Activated T-cell treated with anti-CD3 and anti-CD28 coated beads, Interleukin-2, amount 50 U/mL, for 1 hour (primary cell): ENCODE data around the gene PLA2G1B.

ENCODE experiments used
- DNase-seq: peaks from one replicate; pipeline ENCODE4 v3.0.0-alpha.2; 2020

The PLA2G1B gene

DNA sequence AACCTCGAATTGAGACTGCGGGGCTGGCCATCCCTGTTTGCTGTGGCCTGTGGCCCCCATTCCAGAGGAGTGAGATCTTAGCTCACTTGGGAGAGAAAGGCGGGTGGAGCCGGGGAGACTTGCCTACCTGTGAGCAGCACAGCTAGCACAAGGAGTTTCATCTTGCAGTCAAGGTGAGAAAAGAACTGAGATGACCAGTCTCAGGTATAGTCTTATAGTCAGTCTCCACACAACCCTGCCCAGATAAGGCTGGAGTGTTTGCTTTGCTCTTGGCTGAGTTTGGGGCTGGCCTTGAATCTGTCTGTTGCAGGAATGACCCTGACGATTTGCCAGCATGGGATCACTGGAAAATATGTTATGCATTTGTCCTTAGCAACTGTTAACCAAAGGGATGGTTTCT, at the start of gene PLA2G1B:
Gene PLA2G1B, minus strand, starts transcription at position 187 of the 400 bp plus-strand sequence. Its CDS starts 26 bp downstream, at position 161.
- no peak for DNase-seq

DNA sequence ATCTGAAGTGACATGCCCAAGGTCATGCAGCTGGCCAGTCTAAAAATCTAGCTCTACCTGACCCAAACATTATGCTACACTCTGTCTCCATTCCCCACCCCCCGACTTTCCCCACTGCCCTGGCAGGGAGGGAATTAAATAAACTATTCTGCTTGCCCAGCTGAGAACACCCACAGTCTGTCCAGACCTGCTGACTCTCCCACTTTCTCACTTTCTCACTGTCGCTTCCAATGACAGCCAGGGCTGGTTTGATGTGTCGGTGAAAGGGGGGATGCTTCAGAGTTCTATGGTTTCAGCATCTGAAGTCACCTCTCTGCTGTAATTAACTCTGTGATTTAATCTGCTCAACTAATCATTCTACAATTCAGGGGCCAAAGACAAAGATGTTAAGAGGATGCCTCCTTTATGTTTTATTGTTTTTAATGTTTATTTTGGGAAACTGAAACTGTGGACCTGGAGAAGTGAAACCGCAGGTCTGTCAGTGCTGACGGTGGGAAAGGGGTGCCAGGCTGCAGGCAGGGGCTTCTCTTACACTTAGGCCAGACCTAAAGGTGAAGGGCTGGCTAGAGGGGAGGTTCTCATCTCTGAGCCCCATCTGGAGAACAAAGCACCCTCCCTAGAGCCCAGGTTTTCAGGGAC, 49.5 kb upstream of the PLA2G1B start:
- no peak for DNase-seq

DNA sequence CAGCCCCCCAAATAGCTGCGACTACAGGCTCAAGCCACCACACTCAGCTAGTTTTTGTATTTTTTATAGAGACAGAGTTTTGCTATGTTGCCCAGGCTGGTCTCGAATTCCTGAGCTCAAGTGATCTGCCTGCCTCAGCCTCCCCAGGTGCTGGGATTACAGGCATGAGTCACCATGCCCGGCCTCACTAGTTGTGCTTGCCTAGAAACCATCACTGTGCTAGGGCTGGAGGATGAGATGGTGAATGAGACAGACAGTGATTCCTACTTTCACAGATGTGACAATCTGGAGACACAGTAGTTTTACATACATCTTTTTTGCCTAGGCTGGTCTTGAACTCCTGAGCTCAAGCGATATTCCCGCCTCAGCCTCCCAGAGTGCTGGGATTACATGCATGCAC, 48.8 kb upstream of the PLA2G1B start:
- DNase-seq, result no peak

DNA sequence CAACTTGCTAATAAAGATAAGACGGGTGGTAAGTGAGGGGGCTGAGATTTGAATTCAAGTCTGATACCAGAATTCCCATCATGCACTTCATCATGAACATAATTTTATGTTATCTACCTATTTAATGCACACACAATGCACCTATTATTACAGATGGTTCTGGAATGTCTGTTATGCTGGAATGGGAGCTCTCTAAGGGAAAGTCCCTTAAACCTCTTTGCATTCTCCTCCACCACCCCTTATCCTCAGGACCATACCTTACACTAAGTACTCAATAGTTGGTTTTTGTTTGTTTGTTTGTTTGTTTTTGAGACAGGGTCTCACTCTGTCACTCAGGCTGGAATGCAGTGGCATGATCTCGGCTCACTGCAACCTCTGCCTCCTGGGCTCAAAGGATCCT, 48.4 kb upstream of the PLA2G1B start:
- DNase-seq, result no peak

DNA sequence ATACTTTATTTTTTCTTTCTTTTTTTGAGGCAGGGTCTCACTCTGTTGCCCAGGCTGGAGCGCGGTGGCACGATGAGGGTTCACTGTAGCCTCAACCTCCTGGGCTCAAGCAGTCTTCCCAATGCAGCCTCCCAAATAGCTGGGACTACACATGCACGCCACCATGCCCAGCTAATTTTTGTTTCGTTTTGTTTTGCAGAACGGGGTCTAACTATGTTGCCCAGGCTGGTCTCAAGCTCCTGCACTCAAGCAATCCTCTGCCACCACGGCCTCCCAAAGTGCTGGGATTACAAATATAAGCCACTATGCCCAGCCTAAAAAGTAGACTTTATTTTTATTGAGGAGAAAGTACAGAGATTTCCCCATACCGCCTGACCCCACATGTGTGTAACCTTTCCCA, 46.1 kb upstream of the PLA2G1B start:
- no peak for DNase-seq

DNA sequence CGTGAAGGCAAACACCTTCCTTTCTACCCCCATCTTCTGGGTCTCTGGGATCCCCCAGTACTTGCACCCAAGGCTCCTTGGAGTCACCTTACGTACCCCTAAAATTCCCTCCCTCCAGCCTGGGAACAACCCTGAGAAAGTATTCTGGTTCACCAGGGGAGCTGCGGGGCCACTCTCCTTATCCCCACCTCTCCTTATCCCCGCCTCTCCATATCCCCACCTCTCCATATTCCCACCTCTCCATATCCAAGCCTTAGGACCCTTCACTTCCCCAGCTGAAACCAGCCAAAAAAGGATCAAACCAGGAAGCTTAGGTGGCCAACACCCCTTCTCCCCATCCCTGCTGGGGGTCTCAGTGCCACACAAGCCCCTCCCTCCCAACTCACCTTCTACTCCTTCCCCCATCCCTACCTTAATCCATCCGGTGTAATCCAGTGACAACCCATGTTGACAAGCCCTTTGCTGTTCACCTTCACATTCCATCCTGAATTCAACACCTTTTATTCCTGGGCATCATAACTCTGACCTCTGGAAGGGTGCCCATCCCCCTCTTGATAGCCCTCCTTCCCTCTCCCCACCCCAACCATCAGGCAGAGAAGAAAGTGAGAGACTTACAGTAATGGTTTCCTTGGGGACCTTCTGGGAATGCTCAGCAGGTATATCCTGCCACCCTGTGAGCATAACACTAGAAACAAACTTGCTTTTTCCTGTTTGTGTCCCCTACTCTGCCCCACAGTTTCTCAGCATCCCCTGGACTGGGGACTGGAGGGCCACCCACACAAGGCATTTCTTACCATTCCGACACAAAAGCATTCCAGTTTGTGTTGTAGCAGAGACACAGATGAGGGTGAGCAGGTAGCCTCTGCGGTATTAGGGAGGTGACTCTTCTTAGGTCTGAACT, 43.0 kb upstream of the PLA2G1B start:
- no peak for DNase-seq

DNA sequence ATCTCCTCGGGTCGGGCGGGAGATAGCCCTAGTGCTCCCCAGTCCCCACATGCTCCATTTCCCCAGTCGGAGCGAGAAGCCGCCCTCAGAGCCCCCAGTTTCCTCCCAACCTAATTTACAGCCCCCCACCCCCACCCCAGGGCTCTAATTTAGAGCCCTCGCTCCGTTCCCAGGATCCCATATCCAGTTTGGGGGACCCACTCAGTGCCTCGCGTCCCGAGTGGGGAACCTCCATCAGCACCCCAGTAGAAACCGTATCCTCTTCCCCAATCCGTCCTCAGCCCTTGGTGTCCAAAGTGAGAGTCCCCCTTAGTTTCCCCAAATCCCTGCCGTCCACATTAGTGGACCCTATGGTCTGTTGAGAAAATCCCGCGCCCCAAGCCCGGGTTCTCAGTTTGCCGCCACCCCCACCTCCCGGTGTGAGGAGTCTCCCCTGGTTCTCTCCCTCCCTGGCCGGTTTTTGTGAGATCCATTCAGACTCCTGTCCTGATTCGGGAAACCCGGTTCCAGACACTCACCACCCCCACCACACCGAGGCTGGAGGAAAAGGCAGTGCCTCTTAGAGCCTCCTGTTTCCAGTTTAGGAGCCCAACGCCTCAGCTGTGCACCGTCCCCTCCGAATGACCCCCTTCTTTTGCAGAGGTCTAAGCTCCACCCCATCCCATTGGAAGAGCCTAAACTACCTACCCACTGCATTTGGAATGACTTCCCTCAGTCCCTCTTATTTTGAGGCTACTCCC, 42.2 kb upstream of the PLA2G1B start:
- DNase-seq, result no peak

DNA sequence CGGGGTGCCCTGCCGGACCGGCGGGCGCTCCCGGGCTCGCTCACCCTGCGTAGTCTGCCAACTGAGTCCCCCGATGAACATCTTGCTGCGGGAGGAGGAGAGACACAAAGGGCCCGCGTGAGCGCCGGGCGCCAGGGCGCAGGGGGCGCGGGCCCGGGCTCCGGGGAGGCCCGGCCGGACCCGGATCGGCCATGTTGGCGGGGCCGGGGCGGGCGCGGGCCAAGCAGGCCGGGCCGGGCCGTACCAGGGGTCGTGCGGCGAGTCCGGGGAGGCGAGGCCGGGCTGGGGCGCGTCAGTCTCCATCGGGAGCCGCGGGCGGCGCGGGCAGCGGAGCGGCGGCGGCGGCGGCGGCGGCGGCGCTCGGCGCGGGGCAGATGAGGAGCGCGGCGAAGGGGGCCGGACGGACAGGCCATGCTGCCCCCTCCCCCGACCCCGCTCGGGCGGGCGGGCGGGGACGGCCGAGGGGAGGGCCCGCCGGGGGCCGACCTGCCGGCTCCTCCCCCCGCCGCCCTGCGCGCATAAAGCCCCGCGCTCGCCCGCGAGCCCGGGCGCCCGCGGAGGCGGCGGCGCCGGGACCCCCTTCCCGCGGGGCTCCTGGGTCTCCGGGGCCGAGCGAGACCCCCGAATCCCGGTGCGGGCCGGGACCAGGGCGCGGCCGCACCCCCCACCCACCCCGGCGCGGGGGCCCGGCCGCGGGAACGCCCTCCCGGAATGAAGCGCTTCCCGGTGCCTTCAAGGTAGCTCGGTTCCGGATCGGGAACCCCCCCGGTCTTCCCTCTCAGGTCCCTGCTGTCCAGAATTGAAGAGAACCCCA, 41.4 kb upstream of the PLA2G1B start, which contains the start of gene MSI1:
Gene MSI1, minus strand, starts transcription at position 376 of the 814 bp plus-strand sequence. Its CDS starts 73 bp downstream, at position 303.
- no peak for DNase-seq

DNA sequence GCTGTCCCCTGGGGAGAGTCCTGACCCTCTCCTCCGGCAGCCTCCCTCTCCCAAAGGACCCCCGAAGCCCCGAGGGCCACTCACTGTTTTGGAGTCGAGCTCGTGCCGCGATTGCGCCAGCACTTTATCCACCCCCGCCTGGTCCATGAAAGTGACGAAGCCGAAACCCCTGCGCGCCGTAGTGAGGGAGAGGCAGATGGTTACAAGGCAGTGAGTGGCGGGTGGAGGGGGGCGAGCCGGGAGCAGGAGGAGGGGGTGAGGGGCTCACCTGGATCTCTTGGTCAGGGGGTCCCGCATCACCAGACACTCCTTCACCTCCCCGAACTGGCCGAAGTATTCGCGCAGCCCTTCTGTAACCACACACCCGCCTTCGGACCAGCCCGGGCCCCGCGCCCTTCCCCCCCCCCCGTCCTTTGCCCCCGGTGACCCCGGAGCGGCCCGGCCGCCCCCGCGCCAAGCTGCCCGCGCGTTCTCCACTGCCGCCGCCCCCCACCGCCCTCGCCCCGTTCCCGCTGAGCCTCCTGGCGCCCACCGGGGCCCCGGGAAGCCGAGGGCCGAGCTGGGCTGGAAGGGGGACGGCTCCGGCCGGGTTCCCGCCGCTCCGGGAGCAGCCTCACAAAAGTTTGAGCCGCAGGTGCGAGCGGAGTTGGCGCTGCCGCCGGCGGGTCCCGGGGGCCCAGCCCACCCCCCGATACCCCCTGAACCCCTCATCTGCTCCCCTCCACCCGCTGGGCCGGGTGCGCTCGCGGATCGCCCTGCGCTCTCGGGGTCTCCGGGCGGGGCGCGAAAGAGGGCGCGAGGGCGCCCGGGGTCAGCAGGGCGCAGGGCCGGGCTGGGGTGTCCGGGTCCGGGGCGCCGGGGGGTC, 40.6 kb upstream of the PLA2G1B start:
- no peak for DNase-seq

DNA sequence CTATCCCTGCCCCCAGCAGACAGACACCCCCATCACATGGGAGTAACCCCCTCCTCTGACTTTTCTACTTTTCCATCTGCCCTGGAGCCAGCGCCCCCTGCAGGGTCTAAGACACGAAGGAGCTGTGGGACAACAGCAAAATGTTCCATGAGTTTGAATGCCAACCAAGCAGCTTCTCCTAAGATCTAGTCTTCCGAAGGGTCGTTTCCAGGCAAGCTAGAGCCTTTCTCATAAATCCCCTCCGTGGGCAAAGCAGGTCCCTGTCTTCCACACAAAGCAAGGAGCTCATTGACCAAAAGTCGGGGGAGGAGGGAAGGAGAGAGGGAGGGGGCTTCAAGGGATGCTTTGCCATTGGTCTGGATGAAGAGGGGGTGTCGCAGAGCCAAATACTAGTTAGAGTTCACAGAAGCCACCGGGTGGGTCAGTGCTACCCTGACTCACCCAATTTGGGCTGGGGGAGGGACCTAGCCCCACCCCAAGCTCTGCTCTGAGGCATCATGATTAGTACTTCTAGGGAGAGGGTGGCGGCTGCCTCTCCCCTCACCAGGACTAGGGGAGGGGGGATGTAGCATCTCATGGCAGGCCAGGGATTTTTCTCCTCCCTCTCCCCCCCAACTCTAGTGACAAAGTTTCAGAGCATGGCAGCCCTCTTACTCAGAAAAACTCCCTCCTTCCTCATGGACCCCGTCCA, 39.8 kb upstream of the PLA2G1B start:
- DNase-seq, result no peak

DNA sequence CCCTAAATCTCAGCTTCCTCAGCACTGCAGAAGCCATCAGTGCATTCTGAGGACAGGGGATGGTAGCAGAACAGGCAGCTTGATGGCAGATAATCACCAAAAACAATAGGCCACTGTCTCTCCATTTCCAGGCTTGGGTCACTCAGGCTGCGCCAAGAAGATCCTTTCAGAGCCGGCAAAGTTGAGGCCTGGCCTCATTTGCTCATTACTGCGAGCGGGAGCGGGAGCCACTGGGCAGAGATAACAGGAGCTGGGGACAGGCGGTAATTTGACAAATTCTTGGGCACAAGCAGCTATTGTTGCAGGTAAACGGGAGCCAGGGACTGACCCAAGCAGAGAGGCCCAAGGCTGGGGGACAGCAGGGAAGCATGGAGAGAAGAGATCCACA, 39.3 kb upstream of the PLA2G1B start:
- no peak for DNase-seq

DNA sequence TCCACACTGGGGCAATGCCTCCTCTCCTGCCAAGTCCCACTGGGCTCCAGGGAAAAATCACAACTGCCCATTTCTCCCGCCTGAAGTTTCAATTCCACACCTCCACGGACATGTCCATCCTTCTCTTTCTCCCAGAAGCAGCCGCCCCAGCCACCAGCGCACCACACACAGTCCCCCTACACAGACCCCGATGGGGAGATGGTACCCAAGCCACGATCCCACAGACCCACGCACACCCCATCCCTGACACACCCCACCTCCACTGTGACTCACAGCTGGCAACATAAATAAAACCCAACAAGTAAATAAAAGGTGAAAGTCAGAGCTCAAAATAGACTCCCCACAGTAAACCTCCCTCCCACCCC, 38.7 kb upstream of the PLA2G1B start:
- no peak for DNase-seq

DNA sequence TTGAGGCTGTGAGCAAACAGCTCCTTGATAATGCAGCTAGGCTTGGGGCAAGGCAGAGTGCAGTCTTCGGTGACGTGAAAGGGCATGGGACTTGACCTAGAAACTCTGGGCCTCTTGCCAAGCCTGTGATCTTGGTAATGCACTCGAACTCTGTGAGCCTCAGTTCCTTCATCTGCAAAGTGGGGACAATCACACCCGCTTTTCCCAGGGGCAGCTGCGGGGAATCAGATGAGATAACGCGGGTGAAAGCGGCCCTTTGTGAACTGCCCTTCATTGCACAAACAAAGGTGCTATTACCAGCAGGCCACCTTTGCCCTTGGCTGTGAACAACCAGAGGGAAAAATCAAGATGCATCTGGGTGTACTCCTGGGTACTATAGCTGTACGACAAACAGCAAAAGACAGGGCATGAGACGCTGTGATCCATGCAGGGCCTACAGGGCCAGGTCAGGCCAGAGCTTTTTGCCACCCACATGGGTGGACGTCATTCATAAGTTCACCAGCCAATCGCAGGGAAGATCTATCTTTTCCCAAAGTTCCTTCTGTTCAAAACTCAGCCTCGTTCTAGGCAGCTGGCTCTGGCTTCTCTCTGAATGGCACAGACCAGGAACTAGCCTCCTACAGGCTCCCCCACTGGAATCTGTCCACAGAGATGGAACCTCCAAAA, 38.2 kb upstream of the PLA2G1B start:
- DNase-seq, result no peak

DNA sequence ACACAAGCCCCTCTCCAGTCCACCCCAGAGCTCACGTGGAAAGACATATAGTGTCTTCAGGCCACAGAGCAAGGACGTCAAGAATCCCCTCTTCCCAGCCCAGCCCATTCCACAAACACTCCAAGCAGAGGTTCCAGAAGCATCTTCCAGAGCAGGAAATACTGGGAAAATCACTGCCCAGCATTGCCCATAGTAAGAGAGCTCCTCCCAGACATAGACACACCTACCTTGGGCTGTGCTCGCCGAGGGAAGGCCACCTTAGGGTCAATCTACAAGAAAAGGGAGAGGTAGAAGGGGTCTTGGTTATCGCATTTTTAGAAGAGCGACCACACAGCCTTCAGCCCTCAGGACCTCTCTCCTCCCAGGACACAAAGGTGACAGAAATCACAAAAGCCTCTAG, 36.9 kb upstream of the PLA2G1B start:
- DNase-seq, result no peak

DNA sequence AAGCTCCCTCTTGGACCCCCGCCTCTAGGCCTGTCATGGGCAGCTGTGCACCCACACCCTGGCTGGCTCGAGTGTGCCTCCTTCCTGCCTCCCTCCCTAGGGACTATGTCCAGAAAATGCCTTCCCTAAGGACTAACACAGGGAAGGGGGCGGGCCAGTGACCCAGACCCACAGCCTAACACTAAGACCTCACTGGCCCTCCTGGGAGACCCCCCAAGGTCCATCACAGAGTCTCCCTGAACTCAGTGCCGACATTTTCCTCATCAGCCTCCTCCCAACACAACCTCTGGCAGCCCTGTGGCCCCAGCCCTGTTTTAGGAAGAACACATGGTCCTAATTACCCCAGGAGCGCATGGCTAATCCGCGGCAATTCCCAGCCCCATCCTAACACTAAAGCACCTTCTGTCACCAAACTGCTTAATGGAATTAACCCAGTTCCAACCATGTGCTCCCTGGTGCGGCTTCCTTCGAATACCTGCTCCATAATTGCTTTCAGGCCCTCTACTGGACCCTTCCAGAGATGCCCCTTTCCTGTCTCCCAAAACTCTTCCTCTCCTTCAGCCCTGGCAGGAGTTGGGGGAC, 35.8 kb upstream of the PLA2G1B start:
- no peak for DNase-seq

DNA sequence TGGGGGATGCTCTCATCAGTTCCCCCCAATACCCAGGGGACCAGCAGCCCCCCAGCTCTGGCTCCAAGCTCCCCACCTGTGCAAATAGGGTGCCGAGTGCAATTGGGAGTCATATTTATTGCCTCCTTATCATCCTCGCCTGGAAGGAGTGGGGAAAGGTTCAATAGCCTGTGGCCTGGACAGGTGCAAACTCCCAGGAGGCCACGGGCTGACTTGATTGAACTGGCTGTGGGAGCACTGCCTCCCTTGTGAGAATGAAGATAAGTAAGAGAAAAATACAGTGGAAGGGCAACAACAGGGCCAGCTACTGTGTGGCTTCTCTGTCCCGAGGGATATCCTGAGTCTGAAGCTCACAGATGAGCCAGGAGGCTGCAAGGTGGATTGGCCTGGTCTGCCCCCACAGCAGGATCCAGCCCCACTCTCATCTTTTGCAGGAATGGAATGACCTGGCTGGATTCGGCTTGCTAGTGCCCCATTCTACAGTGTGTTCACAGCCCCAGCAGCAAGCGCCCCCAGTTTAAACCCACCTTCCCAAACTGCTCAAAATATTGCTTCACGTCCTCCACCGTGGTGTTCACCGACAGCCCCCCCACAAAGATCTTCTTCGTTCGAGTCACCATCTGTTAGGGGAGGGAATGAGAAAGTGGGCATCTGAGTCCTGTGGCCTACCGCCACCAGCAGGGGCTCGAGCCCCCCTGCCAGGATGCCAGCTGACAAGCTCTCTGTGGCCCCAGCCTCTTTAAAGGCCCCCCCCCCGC, 35.1 kb upstream of the PLA2G1B start:
- DNase-seq, result no peak

DNA sequence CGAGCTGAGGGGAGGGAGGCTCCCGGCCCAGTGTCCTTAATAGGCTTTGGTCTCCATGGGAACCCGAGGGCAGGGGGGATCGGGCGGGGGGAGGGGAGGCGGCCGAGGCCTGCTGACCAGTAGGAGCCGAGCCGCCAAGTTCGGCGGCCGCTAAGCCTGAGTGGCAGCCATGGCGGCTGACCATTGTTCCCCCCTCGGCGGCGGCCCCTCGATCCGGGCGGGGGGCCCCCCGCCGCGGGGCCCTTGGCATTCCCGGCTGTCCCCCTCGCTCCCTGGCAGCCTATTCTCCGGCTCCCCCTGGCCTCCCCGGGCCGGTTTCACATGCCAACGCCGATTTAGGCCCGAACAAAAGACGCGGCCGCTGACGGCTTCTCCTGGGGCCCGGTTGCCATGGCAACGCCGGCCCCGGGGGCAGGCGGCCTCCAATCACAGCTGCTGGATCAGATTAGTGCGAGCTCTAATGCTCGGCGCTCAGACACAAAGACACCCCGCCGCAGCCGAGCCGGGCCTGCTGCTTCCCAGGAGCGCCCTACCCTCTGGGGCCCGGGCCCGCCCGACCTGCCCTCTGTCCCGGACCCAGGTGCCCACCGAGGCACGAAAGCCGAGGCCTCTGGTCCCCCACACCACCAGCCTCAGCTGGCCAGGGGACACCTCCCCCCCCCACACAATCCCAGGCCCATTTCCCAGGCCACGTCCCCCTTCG, 34.1 kb upstream of the PLA2G1B start:
- peak; percentile 25 for DNase-seq

DNA sequence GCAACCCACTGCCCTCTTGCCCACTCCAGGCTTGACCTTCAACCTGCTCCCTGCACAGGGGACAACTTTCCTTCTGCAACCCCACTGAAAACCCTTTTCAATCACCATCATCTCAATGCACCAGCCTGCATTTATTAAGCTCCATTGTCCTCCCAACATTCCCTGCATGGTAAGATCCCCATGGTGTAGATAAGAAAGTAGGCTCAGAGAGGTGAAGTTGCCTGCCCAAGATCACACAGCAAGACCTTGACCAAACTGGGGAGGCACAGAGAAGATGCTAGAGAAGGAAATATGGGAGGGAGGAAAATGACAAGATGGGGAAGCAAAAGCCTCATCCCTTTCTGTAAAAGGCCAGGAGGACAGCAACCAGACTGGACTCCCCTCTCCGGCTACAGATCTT, 31.5 kb upstream of the PLA2G1B start:
- no peak for DNase-seq
